Fibroblast of upper back skin (primary cell): Measurements from ENCODE around the gene SUSD4.
A peak's percentile ranks its signal among the peaks of the same experiment; 100 is the strongest.
"Not testable (repeated sequence)": the region's sequence is repeated elsewhere in the genome, so short reads cannot be mapped to it uniquely, and the experiment has no call there.

Source experiments
- DNase-seq: peaks from one replicate; pipeline ENCODE4 v3.0.0-alpha.2; 2013

The SUSD4 gene, protein sequence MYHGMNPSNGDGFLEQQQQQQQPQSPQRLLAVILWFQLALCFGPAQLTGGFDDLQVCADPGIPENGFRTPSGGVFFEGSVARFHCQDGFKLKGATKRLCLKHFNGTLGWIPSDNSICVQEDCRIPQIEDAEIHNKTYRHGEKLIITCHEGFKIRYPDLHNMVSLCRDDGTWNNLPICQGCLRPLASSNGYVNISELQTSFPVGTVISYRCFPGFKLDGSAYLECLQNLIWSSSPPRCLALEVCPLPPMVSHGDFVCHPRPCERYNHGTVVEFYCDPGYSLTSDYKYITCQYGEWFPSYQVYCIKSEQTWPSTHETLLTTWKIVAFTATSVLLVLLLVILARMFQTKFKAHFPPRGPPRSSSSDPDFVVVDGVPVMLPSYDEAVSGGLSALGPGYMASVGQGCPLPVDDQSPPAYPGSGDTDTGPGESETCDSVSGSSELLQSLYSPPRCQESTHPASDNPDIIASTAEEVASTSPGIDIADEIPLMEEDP

DNA sequence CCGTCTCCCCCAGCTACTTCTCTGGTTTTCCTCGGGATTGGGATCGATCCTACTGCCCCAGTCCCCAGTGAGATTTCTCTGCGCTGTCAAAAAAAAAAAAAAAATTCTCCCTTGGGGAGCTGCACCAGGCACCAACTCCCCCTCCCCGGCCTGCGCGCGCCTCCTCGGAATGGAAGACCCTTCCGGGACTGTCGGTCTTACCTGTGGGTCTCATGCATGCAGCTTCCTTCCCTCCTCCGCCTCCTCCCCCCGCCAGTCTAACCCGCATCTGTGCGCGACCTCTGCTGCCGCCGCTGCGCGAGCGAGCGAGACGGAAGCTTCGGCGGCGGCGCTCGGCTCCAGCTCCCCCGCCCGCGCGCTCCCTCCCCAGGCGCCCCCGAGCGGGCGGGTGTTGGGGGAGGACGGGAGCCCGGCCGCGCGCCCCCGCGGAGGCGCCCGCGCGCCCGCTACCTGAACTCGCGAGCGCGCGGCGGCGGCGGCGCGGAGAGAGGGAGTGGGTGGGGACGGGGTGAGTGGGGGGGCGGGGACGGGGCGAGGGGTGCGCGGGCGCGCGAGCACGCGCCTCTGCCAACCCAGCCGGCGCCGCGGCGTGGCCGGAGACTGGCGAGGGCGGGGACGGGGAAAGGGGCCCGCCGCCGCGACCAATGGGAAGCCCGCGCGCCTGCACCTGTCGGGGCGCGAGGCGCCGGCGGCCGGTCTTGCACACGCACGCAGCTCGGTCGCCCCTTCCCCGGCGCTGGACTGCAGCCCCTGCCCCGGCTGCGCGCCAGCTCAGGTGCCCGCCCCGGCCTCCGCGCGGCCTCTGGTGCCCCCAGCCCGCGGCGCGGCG, at the start of gene SUSD4:
SUSD4 (minus strand) TSS at position 321 of the 829 bp plus-strand sequence. CDS start 751 bp downstream, outside the sequence.
- no peak for DNase-seq

GRCh38 chr1:223413216-223413615, 49.2 kb upstream of the SUSD4 start:
- DNase-seq = no peak

GRCh38 chr1:223411710-223412109, 47.7 kb upstream of the SUSD4 start:
- no peak for DNase-seq

GRCh38 chr1:223411309-223411708, 47.3 kb upstream of the SUSD4 start:
- DNase-seq = peak; percentile 72

DNA sequence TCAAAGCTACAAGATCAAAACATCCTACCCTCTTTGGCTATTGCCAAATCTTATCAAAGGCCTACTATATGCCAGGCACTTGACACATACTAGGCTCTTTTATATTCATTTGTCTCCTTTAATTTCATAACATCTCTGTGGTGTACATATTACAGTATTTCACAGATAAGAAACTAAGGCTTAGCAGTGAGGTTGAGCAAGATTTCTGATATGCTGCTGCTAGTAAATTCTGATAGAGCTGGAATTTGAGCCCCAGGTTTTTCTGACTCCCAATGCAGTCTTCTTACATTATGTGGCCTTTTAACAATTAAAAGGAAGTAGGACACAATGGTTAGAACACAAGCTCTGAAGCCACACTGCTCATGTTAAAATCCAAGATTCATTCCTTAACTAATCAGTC, 46.1 kb upstream of the SUSD4 start:
- no peak for DNase-seq

DNA sequence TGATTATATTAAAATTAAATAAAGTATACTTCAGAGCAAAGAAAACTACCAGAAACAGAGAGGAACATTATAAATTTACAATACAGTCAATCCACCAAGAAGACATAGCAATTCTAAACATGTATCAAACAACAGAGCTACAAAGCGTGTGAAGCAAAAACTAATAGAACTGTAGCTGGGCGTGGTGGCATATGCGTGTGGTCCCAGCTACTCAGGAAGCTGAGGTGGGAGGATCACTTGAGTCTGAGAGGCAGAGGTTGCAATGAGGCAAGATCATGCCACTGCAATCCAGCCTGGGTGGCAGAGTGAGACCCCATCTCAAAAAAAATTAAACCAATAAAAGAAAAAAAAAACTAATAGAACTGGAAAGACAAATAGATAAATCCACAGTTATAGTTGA, 41.5 kb upstream of the SUSD4 start:
- no peak for DNase-seq

DNA sequence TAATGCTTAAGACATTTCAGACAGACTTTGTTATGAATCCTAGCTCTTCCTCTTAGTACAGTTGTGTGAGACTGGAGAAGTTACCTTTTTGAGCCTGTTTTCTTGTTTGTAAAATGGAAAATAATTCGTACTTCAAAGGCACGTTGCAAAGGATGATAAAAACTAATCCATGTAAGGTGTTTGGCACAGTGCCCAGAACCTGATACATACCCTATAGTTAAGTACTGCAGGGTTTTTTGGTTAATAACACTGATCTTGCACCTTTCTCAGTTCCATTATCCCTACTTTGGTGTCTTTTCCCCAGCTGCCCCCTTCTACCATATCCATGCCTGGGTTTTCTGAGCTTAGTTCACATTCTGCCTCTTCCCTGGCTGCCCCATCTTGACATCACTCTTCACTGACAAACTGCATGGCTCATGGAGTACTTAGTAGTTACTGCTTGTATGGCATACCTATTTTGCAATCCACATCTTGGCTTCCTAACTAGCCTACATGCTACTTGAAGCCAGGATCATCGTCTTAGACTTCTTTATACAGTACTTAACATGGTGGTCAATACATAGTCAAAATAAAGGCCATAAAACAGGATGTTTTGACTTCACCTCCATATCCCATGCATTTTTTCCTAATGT, 39.3 kb upstream of the SUSD4 start:
- no peak for DNase-seq

DNA sequence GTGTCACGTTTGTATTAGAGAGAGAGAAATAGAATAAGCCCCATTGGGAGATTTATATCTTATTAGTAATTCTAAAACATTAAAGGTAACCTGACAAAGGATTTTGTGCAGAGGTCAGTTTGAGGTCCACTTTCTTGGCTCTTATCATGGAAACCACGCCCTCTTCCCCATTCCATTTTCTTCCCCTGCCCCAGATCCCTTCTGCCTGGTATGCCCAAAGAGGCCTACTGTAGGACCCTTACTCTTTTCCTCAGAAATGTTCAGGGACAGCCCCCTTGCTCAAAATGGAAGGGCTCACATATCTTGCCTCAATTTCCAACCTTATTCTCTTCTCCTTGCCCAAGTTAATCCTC, 38.8 kb upstream of the SUSD4 start:
- no peak for DNase-seq

DNA sequence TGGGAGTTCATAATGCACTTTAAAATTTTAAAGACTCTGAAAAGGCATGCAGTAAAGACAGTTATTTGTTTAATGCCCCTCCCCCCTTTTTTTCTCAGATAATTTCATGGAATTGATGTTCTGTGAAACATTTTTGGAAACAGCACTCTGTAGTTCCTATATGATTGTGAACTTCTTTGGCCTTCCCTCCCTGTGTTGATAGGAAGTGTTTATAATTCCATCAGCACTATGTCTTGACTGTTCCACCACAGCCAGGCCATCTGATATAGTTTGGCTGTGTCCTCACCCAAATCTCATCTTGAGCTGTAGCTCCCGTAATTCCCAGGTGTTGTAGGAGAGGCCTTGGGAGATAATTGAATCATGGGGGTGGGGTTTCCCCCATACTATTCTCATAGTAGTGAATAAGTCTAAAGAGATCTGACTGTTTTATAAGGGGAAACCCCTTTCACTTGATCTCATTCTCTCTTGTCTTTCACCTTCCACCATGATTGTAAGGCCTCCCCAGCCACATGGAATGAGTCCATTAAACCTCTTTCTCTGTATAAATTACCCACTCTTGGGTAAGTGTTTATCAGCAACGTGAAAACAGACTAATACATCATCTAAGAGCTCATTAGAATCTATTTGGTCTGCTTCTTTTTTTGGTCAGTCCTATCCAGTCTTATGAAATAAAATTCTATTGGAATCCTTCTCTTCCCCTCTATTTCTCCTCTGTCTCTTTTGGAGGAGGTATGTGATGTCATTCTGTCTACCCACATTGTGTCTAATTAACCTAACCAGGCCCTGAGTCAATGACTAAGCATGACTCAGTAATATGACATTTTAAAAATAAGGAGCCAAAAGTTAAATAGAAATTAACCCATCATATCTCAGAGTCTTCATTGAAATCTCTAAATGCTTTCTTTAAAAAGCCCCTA, 38.2 kb upstream of the SUSD4 start:
- DNase-seq = peak; percentile 84

DNA sequence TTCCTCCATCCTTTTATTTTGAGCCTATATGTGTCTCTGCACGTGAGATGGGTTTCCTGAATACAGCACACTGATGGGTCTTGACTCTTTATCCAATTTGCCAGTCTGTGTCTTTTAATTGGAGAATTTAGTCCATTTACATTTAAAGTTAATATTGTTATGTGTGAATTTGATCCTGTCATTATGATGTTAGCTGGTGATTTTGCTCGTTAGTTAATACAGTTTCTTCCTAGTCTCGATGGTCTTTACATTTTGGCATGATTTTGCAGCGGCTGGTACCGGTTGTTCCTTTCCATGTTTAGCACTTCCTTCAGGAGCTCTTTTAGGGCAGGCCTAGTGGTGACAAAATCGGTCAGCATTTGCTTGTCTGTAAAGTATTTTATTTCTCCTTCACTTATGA, 35.4 kb upstream of the SUSD4 start:
- DNase-seq = not testable (repeated sequence)

DNA sequence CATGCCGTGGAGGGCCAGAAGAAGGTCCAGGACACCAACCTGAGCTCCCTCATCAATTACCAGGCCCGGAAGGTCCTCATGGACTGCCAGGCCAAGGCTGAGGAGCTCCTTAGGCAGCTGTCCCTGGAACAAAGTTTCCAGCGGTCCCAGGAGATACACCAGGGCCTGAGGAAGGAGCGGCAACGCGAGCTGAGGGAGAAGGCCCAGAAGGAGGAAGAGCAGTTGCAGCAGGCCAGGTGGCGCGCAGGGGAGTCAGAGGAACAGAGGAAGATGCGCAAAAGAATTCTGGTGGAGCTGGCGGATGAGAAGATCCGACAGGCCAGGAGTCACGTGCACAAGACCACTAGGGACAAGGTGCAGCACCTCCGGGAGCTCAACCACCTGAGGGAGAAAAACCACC, 30.7 kb upstream of the SUSD4 start:
- no peak for DNase-seq

DNA sequence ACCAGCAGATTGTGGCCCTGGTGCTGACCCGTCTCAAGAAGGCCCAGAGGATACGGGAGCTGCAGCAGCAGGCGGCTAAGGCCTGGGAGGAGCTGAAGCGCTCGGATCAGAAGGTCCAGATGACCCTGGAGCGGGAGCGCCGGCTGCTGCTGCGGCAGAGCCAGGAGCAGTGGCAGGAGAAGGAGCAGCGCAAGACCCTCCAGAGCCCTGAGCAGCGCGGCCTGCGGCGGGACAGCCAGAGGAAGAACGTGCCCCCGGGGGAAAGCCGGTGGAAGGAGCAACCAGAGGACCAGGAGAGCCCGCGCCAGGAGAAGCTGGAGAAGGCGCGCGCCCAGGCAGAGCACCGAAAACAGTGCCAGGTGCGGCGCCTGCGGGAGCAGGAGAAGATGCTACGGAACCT, 30.3 kb upstream of the SUSD4 start:
- DNase-seq = no peak

DNA sequence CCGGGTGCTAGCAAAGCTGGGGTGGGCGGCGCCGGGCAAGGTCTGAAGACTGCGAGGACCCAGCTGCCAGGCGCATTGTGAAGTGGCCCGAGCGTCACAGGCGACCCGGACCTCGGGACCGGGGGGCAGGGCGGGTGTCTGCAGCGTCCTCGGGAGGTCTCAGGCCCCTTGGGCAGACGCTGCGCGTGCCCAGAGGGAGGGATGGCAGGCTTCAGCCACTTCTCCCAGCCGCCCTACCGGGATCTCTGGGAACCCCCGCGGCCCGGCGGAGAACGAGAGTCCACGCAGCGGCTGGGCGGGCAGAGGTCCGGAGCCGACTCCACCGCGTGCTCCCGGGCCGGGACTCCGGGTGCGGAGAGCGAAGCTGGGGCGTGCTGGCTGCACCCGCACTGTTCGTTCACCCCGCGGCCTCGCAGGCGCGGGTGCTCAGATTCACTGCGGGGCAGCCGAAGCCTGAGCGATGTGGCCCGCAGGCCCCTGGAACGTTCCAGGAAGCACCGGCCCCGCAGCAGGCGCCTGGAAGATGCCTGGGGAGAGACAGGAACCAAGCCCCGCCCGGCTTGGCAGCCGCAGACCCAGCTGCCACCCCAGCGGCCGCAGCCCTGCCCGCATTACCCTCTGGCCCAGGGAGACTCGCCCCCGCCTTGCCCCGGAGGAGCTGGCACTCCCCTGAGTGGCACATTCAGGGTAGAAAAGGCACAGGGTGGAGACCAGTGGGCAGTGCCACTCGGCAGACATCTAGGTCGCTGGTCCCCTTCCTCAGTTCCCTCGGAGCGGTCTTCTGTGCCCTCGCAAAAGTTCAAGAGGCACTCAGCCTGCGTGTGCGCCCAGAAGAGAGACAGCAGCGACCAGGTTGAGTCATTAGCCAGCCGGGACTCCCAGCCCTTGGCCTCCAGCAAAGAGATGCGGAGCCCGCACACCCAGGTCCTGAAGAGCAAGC, 29.6 kb upstream of the SUSD4 start, which contains the start of gene CCDC185:
CCDC185 (plus strand) TSS at position 141 of the 940 bp plus-strand sequence; CDS start at position 202, 61 bp downstream.
- DNase-seq = no peak

- no peak for DNase-seq
Observed at GRCh38 chr1:223390618-223391017, 26.6 kb upstream of the SUSD4 start.

DNA sequence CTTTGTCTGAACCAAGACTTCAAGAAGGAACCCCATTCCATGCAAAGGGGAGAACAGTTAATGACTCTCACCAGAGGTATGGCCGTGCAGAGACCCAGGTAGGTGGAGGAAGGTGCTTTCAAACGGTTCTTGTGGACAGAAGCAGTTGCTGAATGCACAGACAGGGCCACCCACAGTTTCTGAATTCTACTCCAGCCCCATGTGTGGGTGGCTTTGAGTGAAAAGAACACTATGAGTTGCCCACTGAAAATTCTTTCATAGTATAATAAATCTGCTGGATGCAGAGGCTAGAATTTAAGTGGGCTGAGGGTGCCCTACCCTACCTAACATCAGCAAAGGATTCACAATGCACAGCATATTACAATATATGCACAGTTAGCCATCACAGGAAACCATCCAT, 22.0 kb upstream of the SUSD4 start:
- no peak for DNase-seq

DNA sequence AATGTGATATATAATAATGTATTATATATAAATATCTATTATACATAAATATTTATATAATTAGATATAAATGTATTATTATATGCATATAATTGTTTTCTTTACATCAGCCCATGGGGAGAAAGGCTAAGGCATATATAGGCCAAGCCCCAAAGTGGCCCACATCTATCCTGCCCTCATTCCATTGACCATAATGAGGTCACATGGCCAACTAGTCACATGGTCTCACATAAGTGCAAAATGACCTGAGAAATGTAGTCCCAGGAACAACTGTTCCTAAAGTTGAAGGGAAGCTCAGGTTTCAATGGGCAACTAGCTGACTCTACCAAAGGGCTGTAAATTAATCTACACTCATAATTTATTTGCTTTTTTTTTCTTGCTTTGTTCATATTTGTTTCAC, 14.8 kb upstream of the SUSD4 start:
- DNase-seq = no peak

- DNase-seq = no peak
Observed at GRCh38 chr1:223374064-223374610, 10.2 kb upstream of the SUSD4 start.

DNA sequence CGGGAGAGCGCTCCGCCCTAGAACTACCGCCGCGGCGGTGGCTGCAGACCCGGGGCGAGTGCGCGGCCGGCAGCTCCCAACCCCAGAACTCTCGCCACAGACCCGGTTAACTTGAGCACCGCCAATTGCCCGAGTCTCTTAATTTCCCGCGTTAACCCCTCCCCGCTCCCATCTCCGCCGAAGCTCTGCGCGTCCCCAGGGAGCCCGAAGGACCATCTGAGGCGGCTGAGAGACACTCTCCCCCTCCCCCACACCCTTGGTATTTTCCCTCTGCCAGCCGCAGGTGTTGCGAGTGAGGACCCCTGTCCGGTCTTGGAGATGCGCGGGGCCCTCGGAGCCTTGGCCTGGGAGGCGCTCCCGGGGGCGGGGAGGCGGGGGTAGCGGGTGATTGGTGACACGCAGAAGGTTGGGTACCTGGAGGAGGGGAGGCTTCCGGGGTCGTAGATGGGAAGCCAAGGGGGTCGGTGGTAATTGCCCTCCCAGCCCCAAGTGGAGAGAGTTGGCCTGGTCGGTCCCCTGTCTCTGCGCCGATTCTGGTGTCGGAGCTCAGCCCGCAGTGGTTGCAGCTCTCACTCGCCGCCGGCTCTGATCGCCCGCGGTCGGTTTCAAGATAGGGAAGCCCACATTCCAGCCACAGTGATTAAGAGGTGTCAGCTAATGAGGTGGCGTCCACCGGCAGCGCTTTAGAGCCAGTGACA, 858 bp upstream of the SUSD4 start:
- no peak for DNase-seq

- peak; percentile 64 for DNase-seq
Observed at GRCh38 chr1:223363057-223363855, 720 bp downstream of the SUSD4 start.
